Esophagus muscularis mucosa (tissue), 4 donors: ENCODE results near the gene NALCN. TPM values are rescaled to one million over a fixed set of nuclear protein-coding genes. Genes with fewer than 3 reads are reported as not detected.

Experiments used
- DNase-seq: peaks from one replicate; pipeline ENCODE4 v3.0.0-alpha.2; 2017; ENCODE audit errors: extremely low spot score
- H3K27ac ChIP-seq, 4 donors: fragments of 200-600 bp; sonication (generic); replicated peaks in 1 of 4; 1 replicate in 3 of 4; 2 replicates in 1 of 4; pipeline ENCODE4 v1.5.1; 2016 to 2019; ENCODE audit warnings: mild to moderate bottlenecking in 1 of 4
- H3K27me3 ChIP-seq, 4 donors: fragments of 200-600 bp; sonication (generic); one replicate each; pipeline versions ENCODE4 v1.5.1 to v1.6.0; 2016 to 2019
- H3K36me3 ChIP-seq, 4 donors: fragments of 200-600 bp; sonication (generic); one replicate each; pipeline ENCODE4 v1.5.1; 2016 to 2019
- H3K4me1 ChIP-seq, 4 donors: fragments of 200-600 bp; sonication (generic); one replicate each; pipeline ENCODE4 v1.5.1; 2016 to 2019
- H3K4me3 ChIP-seq, 4 donors: fragments of 200-600 bp; sonication (generic); 1 replicate in 2 of 4; 2 replicates in 2 of 4; pipeline ENCODE4 v1.5.1; 2016 to 2019; ENCODE audit warnings: mild to moderate bottlenecking in 4 of 4, moderate library complexity in 1 of 4
- H3K9me3 ChIP-seq, 4 donors: fragments of 200-600 bp; sonication (generic); 1 replicate in 3 of 4; 2 replicates in 1 of 4; pipeline ENCODE4 v1.5.1; 2016 to 2019
- CTCF ChIP-seq, 3 experiments: fragments of 200-600 bp in 2 of 3; fragments of 450-650 bp in 1 of 3; sonication (generic) in 2 of 3; IDR thresholded peaks; one replicate each; pipeline ENCODE4 v1.5.1; 2017 to 2019; ENCODE audit warnings: antibody characterized with exemption in 3 of 3, mild to moderate bottlenecking in 2 of 3, moderate library complexity in 1 of 3
- EP300 ChIP-seq: sonication (generic); formaldehyde crosslinking; IDR thresholded peaks from one replicate; pipeline ENCODE4 v1.6.1; 2017; ENCODE audit warnings: antibody characterized with exemption
- POLR2A ChIP-seq: fragments of 450-650 bp; IDR thresholded peaks from one replicate; pipeline ENCODE4 v1.6.1; 2017; ENCODE audit warnings: antibody characterized with exemption, moderate library complexity, mild to moderate bottlenecking, low read depth
- POLR2AphosphoS5 ChIP-seq, 2 donors: sonication (generic); formaldehyde crosslinking; IDR thresholded peaks; one replicate each; pipeline ENCODE4 v1.6.1; 2017; ENCODE audit warnings: antibody characterized with exemption in 2 of 2
- WGBS: methylation state at CpG from one replicate; pipeline ENCODE4 v1.1.5; 2018; 5-methylcytosine and 5-hydroxymethylcytosine counted together
- intact Hi-C: fragments of 100-400 bp; cut with DNase I; formaldehyde crosslinking; loops from one replicate; pipeline ENCODE4 v1.15.1; 2023
- total RNA-seq, 4 donors: library from RNA; depleted of rRNA; stranded (reverse); fragments of >200 nt; gene quantifications; one replicate each; pipeline versions ENCODE4 v1.1.0 to v1.2.1, GENCODE V29; 2016

The NALCN gene
- total RNA-seq, 4 donors from 2014 or later = 0.42 to 0.83 (median 0.54) TPM

GRCh38 chr13:101080616-101081015 is 335.7 kb downstream of the NALCN start:
- no peaks in the 10 kb centered on the region for H3K27me3 ChIP-seq
- no peaks in the 10 kb centered on the region for H3K4me1 ChIP-seq
- DNase-seq = no peak
- no peak overlapping the region for H3K4me3 ChIP-seq
- no peak overlapping the region for H3K27ac ChIP-seq
- intact Hi-C loops = no loop called here
- no peaks in the 10 kb centered on the region for H3K9me3 ChIP-seq
- TF ChIP-seq POLR2AphosphoS5 (IDR thresholded peaks at IDR 0.05) = no peak
- TF ChIP-seq CTCF (IDR thresholded peaks at IDR 0.05) = no peak
- no peak for TF ChIP-seq EP300
- TF ChIP-seq POLR2A = no peak
- H3K36me3 ChIP-seq = peaks cover 0 to 6% (median 0%) of the 10 kb centered on the region in 4 donors

GRCh38 chr13:101065329-101065728 is 351.0 kb downstream of the NALCN start:
- intact Hi-C loops = no loop called here
- Histone ChIP-seq H3K36me3 (no peaks in the 10 kb centered on the region), H3K27ac (no peak overlapping the region), H3K9me3 (no peaks in the 10 kb centered on the region), H3K4me1 (no peaks in the 10 kb centered on the region), H3K4me3 (no peak overlapping the region), H3K27me3 (peaks cover 0 to 32% (median 0%) of the 10 kb centered on the region in 4 donors)
- no peak for TF ChIP-seq EP300
- no peak for TF ChIP-seq POLR2AphosphoS5 (IDR thresholded peaks at IDR 0.05)
- no peak for TF ChIP-seq POLR2A
- no peak for TF ChIP-seq CTCF (IDR thresholded peaks at IDR 0.05)
- 86% methylated on average over 12 of the region's 12 CpGs for WGBS
- peak; percentile 89 for DNase-seq

- no peaks in the 10 kb centered on the region for H3K4me1 ChIP-seq
- H3K9me3 ChIP-seq = no peaks in the 10 kb centered on the region
- no peak for TF ChIP-seq POLR2AphosphoS5 (IDR thresholded peaks at IDR 0.05)
- TF ChIP-seq POLR2A = no peak
- no peak for TF ChIP-seq EP300
- no peak for TF ChIP-seq CTCF (IDR thresholded peaks at IDR 0.05)
- H3K27me3 ChIP-seq = peaks cover 0 to 42% (median 0%) of the 10 kb centered on the region in 4 donors
- intact Hi-C loops = no loop called here
- no peak overlapping the region for H3K27ac ChIP-seq
- DNase-seq = peak; percentile 57
- WGBS = 69% methylated on average over 10 of the region's 10 CpGs
- no peak overlapping the region for H3K4me3 ChIP-seq
- H3K36me3 ChIP-seq = peaks cover 0 to 12% (median 0%) of the 10 kb centered on the region in 4 donors
Measured at GRCh38 chr13:101059793-101060192, 356.5 kb downstream of the NALCN start.

GRCh38 chr13:101058841-101059240 is 357.5 kb downstream of the NALCN start:
- peaks cover 0 to 42% (median 0%) of the 10 kb centered on the region in 4 donors for H3K27me3 ChIP-seq

More at GRCh38 chr13:101058841-101059240, 357.5 kb downstream of the NALCN start:
- Histone ChIP-seq H3K4me1 (no peaks in the 10 kb centered on the region), H3K27ac (no peak overlapping the region), H3K4me3 (no peak overlapping the region), H3K36me3 (peaks cover 0 to 12% (median 0%) of the 10 kb centered on the region in 4 donors), H3K9me3 (no peaks in the 10 kb centered on the region)
- no peak for DNase-seq
- 71% methylated on average over 5 of the region's 8 CpGs for WGBS
- intact Hi-C loops = no loop called here
- TF ChIP-seq POLR2AphosphoS5 (IDR thresholded peaks at IDR 0.05) = no peak
- TF ChIP-seq EP300 = no peak
- no peak for TF ChIP-seq POLR2A
- no peak for TF ChIP-seq CTCF (IDR thresholded peaks at IDR 0.05)
